ENCODE measurements around the gene TCIRG1. TPM values are rescaled to one million over a fixed set of nuclear protein-coding genes. Genes with fewer than 3 reads are reported as not detected.

Gene TCIRG1
- total and polyA plus RNA-seq, 2 of the 13 experiments (the other 11 are each of a cell fraction or from before 2014, with no cell fraction given), result 48.0 to 69.6 TPM

DNA sequence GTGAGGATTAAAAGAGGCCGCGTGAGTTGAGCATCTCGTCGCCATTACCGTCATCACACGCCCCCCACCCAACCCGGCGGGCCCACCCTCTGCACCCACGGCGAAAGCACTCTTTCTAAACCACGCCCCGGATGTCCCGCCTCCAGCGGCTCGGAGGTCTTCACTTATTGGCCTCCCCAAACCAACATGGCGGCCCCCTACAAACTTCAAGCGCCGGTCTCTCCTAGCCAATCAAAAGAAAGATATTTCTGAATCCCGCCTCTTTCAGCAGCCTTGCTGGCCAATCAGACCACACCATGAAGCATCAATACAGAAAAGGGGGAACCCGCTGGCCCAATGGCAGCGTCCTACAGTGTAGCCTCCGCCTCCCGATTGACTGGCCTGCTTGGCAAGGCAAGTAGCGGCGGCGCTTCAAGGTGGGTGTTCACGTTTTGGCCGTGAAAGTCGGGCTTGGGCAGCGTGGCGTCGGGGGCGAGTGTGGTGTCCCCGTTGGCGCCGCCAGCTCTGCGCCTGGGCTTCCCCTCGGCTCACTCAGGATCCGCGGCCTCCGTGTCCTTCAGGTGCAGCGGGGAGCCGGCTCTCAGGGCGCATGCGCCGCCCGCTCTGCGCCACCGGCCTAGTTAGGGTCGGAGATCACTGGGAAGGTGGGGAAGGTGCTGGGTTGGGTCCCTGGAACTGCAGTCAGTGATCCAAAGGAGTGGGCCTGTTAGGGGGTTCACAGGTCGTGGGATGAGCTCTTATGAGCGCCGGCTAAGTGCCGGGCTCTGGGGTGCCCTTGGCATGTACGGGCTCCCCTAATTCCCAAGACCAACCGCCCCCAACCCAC, 8.3 kb upstream of the TCIRG1 start, which contains the start of gene NDUFS8 (continued):
- TF ChIP-seq, protein P1, sequence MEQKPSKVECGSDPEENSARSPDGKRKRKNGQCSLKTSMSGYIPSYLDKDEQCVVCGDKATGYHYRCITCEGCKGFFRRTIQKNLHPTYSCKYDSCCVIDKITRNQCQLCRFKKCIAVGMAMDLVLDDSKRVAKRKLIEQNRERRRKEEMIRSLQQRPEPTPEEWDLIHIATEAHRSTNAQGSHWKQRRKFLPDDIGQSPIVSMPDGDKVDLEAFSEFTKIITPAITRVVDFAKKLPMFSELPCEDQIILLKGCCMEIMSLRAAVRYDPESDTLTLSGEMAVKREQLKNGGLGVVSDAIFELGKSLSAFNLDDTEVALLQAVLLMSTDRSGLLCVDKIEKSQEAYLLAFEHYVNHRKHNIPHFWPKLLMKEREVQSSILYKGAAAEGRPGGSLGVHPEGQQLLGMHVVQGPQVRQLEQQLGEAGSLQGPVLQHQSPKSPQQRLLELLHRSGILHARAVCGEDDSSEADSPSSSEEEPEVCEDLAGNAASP (CRISPR knock-in tag; IDR thresholded peaks at IDR 0.05; ENCODE audit: borderline replicate concordance), result no peak
- TF ChIP-seq ZNF235 (CRISPR knock-in tag; IDR thresholded peaks at IDR 0.05; ENCODE audit: borderline replicate concordance) (peak; percentile 91; the same call in 1 of the 2 replicates), HOXA9 (CRISPR knock-in tag; IDR thresholded peaks at IDR 0.05; ENCODE audit: borderline replicate concordance) (no peak), TAF15 (IDR thresholded peaks at IDR 0.05; ENCODE audit: low read depth, low read length, poor library complexity, severe bottlenecking) (no peak), MED8 (CRISPR knock-in tag; IDR thresholded peaks at IDR 0.05; ENCODE audit: insufficient replicate concordance) (no peak), HNRNPUL1 (IDR thresholded peaks at IDR 0.05; ENCODE audit: low read depth, low read length) (no peak), MAFK (conservative IDR thresholded peaks at IDR 0.05 in 1 of 2, IDR thresholded peaks at IDR 0.05 in 1 of 2; ENCODE audit: low read length in 2 of 2) (no peak), TCF7L2 (IDR thresholded peaks at IDR 0.05; ENCODE audit: low read depth, low read length) (no peak), ISX (CRISPR knock-in tag; conservative IDR thresholded peaks at IDR 0.05) (no peak), U2AF1 (optimal IDR thresholded peaks at IDR 0.05; ENCODE audit: low read depth, low read length) (peak; percentile 62), NFRKB (IDR thresholded peaks at IDR 0.05) (no peak), ZNF124 (CRISPR knock-in tag; IDR thresholded peaks at IDR 0.05) (peak; percentile 63), ZNF333 (CRISPR knock-in tag; IDR thresholded peaks at IDR 0.05; ENCODE audit: borderline replicate concordance) (no peak), ZNF329 (CRISPR knock-in tag; IDR thresholded peaks at IDR 0.05; ENCODE audit: low read depth) (peak; percentile 32; the same call in 1 of the 2 replicates), SOX5 (CRISPR knock-in tag; IDR thresholded peaks at IDR 0.05; ENCODE audit: borderline replicate concordance) (no peak; the same call in 1 of the 2 replicates), PRMT3 (CRISPR knock-in tag; IDR thresholded peaks at IDR 0.05; ENCODE audit: borderline replicate concordance, low read depth) (no peak), ZNF543 (CRISPR knock-in tag; IDR thresholded peaks at IDR 0.05) (no peak)
- TF ChIP-seq, protein P2, sequence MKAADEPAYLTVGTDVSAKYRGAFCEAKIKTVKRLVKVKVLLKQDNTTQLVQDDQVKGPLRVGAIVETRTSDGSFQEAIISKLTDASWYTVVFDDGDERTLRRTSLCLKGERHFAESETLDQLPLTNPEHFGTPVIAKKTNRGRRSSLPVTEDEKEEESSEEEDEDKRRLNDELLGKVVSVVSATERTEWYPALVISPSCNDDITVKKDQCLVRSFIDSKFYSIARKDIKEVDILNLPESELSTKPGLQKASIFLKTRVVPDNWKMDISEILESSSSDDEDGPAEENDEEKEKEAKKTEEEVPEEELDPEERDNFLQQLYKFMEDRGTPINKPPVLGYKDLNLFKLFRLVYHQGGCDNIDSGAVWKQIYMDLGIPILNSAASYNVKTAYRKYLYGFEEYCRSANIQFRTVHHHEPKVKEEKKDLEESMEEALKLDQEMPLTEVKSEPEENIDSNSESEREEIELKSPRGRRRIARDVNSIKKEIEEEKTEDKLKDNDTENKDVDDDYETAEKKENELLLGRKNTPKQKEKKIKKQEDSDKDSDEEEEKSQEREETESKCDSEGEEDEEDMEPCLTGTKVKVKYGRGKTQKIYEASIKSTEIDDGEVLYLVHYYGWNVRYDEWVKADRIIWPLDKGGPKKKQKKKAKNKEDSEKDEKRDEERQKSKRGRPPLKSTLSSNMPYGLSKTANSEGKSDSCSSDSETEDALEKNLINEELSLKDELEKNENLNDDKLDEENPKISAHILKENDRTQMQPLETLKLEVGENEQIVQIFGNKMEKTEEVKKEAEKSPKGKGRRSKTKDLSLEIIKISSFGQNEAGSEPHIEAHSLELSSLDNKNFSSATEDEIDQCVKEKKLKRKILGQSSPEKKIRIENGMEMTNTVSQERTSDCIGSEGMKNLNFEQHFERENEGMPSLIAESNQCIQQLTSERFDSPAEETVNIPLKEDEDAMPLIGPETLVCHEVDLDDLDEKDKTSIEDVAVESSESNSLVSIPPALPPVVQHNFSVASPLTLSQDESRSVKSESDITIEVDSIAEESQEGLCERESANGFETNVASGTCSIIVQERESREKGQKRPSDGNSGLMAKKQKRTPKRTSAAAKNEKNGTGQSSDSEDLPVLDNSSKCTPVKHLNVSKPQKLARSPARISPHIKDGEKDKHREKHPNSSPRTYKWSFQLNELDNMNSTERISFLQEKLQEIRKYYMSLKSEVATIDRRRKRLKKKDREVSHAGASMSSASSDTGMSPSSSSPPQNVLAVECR (CRISPR knock-in tag; IDR thresholded peaks at IDR 0.05; ENCODE audit: borderline replicate concordance), result peak; percentile 84
- TF ChIP-seq, protein P3, sequence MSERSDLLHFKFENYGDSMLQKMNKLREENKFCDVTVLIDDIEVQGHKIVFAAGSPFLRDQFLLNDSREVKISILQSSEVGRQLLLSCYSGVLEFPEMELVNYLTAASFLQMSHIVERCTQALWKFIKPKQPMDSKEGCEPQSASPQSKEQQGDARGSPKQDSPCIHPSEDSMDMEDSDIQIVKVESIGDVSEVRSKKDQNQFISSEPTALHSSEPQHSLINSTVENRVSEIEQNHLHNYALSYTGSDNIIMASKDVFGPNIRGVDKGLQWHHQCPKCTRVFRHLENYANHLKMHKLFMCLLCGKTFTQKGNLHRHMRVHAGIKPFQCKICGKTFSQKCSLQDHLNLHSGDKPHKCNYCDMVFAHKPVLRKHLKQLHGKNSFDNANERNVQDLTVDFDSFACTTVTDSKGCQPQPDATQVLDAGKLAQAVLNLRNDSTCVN (CRISPR knock-in tag; IDR thresholded peaks at IDR 0.05; ENCODE audit: borderline replicate concordance), result peak; percentile 58; the same call in 1 of the 2 replicates
- TF ChIP-seq, protein P4, sequence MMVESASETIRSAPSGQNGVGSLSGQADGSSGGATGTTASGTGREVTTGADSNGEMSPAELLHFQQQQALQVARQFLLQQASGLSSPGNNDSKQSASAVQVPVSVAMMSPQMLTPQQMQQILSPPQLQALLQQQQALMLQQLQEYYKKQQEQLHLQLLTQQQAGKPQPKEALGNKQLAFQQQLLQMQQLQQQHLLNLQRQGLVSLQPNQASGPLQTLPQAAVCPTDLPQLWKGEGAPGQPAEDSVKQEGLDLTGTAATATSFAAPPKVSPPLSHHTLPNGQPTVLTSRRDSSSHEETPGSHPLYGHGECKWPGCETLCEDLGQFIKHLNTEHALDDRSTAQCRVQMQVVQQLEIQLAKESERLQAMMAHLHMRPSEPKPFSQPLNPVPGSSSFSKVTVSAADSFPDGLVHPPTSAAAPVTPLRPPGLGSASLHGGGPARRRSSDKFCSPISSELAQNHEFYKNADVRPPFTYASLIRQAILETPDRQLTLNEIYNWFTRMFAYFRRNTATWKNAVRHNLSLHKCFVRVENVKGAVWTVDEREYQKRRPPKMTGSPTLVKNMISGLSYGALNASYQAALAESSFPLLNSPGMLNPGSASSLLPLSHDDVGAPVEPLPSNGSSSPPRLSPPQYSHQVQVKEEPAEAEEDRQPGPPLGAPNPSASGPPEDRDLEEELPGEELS (CRISPR knock-in tag; IDR thresholded peaks at IDR 0.05), result no peak

All from HepG2 (cell line).